ENCODE data around the gene ZSWIM1.

GRCh38 chr20:45835329-45835765 lies 45.7 kb upstream of the ZSWIM1 start:
- 0 out of 6 replicates have a peak, but pooled peaks of 1 of the 3 experiments have one; percentile 7 for TF ChIP-seq CTCF (IDR thresholded peaks at IDR 0.05 in 2 of 3, conservative IDR thresholded peaks at IDR 0.05 in 1 of 3; ENCODE audit: borderline replicate concordance in 1 of 3, insufficient read depth in 1 of 3, low read depth in 2 of 3, low read length in 2 of 3)
- TF ChIP-seq EZH2phosphoT487 (IDR thresholded peaks at IDR 0.05; ENCODE audit: borderline replicate concordance) = no peak
- TF ChIP-seq POLR2A (IDR thresholded peaks at IDR 0.05; ENCODE audit: borderline replicate concordance, extremely low read depth, insufficient read depth, insufficient read length) = no peak

Measured in HCT116 (cell line).